Occipital lobe (tissue), 2 donors: ENCODE measurements around the gene PSMB1. TPM values are rescaled to one million over a fixed set of nuclear protein-coding genes. Genes with fewer than 3 reads are reported as not detected.
"Not testable (repeated sequence)": the region's sequence is repeated elsewhere in the genome, so short reads cannot be mapped to it uniquely, and the experiment has no call there.

Source experiments
- DNase-seq: peaks from one replicate; lab custom pipeline; 2025; lab: John Stamatoyannopoulos, UW
- total RNA-seq: library from RNA; depleted of rRNA; stranded (reverse); fragments of >200 nt; gene quantifications from one replicate; pipeline ENCODE4 v1.2.3, GENCODE V29; 2014

Gene PSMB1
- total RNA-seq, 1 donor from 2014 or later: 203 TPM

DNA sequence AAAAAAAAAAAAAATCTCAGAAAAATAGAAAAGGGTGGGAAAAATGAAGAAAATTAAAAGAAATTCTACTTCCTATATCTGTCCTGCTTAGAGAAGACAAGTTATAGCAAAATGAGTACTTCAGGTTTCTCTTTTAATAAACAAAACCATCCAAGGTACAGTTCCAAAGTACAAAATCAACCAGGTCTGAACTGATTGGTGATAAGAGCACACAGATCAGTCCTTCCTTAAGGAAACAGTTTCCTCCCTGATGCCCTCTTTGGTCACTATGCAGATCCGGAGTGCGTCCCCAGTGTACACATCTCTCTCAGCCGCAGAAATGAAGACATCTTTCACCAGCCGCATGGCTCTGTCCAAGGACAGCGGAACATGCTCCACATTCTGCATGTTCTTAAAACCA is 18.1 kb downstream of the PSMB1 start:
- no peak for DNase-seq

DNA sequence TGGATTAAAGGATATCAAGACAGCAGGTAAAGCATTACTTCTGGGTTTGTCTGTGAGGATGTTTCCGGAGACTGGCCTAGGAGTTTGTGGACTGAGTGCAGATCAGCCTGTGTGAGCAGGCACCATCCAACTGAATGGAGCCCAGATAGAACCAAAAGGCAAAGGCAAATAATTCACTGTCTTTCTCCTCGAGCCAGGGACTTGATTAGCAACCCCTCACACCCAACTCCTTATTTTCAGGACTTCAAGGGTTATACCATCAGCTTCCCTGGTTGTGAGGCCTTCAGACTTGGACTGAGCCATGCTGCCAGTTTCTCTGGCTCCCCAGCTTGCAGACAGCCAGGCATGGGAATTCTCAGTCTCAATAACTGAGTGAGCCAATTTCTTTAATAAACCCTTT is 19.3 kb downstream of the PSMB1 start:
- DNase-seq: no peak

DNA sequence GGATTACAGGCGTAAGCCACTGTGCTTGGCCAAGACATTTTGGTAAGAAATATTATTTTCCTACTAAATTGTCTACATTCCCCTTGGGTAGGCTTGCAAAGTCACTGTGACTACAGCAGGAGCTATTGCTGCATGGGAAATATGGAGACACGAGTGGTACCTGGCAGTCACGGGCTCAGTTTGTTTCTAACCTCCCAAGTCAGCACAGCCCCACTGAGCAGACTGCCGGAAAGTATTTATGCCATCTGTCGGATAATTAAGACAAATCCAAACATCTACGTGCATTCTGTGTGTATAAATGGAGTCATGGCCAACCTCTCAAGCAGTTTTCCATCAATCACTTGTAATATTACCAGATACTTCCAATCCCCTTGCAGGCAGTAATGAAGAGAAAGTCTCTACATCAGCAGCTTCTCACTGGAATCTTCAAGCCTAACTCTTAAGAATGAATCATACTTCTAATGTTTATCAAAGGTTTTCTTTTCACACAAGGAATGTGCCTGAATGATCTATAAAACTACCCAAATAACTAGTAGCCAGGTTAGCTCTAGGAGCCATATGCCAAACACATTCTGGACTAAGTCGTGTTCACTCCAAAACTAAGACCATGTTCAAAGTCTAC is 20.1 kb downstream of the PSMB1 start:
- DNase-seq: no peak

DNA sequence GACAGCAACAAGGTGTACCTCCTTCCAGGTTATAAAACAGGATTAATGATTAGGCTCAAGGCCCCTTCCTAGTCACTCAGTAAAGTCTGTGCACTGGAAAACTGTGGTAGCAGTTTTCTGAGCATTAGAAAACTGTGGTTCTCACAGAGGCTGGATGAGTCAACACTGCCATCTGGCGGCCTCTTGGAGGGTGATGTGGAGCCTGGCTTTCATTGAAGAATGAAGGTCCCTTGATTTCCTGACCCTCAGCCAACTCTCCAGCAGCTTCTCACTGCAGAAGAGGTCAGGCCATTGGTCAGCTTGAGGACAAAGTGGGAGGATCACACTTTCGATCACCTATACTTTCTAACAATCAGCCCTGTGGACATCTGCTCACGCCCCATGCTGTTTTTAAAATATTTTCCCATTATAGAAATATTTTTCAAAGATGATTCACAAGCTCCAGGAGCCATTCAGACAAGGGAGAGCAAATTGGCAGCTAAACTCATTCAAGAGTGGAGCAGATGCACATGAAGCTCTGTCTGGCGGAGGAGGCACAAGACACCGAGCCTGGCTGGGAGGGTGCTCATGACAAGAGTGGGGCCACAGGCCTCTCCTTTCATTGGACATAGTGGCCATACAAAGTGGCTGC is 23.2 kb downstream of the PSMB1 start:
- DNase-seq: peak; percentile 55

DNA sequence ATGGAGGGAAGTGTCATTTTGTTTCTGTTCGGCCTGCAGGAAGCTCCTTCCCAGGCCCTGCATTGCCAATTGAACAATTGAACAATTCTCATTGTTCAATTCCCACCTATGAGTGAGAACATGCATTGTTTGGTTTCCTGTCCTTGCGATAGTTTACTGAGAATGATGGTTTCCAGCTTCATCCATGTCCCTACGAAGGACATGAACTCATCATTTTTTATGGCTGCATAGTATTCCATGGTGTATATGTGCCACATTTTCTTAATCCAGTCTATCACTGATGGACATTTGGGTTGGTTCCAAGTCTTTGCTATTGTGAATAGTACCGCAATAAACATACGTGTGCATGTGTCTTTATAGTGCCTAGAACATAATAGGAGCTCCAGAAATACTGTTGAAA is 25.1 kb downstream of the PSMB1 start:
- not testable (repeated sequence) for DNase-seq

DNA sequence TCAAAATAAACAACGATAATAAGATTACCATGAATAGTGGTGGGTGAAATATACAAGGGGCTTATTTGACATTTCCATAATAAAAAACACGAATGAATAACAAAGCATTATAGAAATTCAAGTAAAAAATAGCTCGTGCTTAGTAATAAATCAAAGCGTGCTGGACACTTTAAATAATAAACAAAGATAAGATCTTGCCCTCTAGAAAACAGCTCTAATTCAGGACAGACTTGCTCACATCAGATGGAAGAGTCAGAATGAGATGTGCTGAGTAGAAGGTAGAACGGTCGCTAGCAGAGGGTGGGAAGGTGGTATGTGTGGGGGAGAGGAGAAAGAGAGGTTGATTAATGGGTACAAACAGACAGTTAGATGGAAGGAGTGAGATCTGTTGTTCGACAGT is 27.3 kb downstream of the PSMB1 start:
- DNase-seq: no peak

DNA sequence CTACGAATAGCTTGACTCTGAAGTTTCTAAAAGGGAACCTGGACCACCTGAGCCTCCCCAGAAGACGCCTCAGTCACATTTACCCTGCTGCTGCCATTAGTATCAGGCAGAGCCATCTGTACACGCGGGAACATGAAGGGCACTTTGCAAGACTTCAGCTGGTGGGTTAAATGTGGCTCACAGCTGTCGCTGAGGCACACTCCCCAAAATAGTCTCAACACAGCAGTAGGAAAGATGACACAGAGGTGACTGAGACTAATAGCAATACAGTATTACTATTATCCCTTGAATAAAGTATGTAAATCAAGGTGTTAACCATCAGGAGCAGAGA is 29.0 kb downstream of the PSMB1 start:
- DNase-seq: no peak

DNA sequence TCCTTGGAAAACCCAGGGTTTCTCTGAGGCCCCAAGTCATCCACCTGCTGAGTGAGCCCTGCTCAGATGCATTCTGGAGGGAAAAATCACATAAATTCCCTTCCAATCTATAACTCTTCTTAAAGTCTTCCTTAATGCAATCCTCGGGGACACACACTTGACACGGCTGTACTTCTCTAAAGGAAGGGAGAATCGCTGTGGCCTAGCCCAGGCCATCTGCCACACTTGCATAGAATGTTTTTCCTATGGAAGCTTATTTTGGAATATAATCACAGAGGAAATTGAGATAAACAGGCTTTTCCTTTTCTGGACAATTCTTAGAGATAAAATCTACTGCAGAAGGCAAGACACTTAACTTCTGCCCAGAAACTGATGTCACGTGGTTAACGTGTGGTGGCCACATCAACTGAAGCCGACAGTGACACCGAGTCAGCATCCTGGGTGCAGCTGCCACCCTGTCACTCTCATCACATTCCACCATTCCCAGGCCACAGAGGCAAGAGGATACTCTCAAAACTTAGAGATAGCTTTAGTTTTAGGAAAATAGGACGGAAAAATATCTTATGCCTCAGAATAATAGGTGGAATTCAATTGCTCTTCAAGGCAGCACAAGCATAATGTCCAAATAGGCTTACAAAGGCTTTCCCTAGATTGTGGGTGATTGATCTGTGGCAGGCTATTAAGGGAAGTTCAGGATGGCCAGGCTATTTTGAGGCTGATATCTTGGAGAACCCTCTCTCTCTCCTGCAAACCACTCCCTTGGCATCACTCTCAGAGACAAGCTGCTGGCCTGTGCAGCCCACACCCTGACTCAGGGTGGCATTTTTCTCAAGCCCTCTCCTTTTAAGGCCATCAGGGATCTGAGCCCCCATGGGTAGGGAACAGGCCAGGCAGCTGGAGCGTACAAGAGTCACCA is 29.6 kb downstream of the PSMB1 start:
- DNase-seq: no peak

DNA sequence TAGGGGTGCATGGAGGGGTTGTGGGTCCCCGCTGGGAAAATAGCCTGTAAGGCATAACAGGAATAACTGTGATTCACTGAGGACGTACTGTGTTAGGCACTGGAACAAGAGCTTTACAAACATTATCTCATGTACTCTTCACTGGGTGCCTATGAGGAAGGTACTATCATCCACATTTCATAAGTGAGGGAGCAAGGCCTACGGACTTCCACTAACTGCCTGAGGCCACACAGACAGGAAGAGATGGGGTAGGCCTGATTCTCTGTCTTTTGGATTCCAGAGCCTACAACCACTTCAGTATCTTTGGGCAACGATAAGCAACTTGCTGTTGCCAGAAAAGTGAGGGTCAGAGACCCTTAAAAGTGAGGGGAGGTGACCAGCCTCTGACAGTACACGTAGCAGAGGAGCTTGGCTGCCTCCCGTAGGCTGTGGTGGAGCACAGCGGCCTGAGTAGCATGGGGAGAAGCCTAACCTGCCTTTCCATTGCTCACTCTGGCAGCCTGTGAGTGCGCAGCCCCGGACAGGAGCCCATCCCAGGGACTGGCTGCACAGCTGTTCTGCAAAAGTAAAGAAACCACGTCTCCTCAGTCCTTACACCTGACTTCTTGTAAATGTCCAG is 30.4 kb downstream of the PSMB1 start:
- DNase-seq: no peak

DNA sequence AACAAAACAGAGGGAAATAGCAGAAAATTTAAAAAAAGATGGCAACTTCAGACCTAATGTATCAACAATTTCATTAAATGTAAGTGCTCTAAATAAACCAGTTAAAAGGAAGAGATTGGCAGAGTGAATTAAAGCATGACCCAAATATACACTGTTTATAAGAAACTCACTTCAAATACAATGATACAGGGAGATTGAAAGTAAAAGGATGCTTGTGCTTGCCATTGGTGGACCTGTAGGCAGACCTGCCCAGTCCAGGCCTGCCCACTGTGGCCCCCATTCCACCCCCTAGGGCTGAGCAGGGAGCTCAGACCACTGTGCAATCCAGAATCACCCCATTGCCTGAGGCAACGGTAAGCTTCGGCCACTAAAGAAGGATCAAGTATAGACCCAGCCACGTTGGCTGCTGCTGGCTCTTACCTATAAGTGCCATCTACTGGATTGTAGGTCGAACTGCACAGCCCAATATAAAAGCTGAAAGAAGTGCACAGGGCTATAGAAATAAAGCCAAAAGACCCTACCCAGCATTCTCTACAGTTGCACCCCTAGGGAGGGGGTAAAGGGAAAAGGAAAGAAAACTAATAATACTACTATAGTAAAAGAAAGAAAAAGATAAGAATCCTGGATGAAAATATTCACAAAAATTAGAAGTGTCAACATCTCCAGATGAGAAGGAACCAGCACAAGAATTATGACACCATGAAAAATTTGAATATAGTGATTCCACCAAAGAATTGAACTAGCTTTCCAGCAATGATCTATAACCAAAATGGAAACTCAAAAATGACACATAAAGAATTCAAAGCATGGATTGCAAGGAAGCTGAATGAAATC is 36.1 kb downstream of the PSMB1 start:
- peak; percentile 3 for DNase-seq

DNA sequence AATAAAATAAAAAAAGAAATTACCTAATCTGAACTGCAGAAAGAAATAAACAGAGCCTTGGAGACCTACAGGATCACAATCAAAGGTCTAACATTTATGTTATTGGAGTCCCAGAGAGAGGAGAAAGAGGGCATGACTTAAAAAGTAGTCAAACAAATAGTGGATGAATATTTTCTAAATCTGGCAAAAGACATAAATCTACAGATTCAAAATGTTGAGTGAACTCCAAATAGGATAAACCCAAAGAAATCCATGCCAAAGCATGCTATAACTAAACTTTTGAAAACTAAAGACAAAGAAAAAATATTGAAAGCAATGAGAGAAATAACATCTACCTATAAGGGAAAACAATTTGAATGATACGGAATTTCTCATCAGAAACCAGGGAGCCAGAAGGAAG is 38.2 kb downstream of the PSMB1 start:
- DNase-seq: no peak

DNA sequence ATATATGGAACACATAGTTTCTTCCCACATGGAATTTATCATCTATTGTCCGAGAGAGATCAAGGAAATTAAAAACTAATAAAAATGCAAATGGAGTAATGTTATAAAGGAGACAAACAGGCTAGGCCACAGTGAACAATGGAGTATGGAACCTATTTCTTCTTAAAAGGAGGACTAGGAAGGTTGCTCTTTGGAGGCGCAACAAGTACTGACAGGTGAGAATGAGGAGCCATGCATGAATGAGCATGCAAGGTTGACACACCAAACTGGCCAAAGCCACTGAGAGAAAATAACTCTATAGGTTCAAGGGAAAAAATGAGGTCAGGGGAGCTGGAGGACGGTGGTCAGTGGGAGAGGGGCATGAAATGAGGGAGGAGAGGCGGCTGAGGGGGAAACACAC is 40.9 kb downstream of the PSMB1 start:
- DNase-seq: no peak

DNA sequence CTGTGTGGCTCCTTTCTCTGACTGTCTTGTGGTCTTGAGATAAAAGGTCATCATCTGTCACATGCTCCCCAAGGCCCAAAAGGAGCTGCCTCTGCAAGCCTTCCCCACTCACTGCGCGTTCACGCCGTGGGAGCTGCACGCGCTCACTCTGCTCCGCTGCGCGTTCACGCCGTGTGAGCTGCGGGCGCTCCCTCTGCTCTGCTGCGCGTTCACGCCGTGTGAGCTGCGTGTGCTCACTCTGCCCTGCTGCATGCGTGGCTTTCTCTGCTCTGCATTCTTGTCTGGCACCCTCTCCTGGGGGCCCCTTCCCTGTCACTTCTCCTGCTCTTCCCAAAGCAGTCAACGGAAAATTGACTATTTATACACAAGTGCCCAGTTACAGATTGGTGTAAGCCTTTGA is 42.5 kb downstream of the PSMB1 start:
- DNase-seq: no peak

DNA sequence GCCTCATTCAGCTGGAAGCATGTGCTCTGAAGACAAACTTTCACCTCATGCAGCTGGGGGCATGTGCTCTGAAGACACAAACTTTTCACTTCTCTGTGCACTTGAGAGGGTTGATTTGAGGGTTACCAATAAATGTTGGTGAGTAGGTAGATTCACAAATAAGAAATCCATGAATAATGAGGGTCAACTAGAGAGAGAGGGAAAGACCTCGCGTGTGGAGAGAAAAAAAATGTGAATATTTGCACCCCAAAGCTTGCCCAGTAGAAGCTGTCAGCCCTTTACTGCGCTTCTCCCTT is 43.4 kb downstream of the PSMB1 start:
- DNase-seq: no peak

DNA sequence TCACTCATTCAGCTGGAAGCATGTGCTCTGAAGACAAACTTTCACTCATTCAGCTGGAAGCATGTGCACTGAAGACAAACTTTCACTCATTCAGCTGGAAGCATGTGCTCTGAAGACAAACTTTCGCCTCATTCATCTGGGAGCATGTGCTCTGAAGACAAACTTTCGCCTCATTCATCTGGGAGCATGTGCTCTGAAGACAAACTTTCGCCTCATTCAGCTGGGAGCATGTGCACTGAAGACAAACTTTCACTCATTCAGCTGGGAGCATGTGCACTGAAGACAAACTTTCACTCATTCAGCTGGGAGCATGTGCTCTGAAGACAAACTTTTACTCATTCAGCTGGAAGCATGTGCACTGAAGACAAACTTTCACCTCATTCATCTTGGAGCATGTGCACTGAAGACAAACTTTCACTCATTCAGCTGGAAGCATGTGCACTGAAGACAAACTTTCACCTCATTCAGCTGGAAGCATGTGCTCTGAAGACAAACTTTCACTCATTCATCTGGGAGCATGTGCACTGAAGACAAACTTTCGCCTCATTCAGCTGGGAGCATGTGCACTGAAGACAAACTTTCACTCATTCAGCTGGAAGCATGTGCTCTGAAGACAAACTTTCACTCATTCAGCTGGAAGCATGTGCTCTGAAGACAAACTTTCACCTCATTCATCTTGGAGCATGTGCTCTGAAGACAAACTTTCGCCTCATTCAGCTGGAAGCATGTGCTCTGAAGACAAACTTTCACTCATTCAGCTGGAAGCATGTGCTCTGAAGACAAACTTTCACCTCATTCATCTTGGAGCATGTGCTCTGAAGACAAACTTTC is 44.0 kb downstream of the PSMB1 start:
- not testable (repeated sequence) for DNase-seq

DNA sequence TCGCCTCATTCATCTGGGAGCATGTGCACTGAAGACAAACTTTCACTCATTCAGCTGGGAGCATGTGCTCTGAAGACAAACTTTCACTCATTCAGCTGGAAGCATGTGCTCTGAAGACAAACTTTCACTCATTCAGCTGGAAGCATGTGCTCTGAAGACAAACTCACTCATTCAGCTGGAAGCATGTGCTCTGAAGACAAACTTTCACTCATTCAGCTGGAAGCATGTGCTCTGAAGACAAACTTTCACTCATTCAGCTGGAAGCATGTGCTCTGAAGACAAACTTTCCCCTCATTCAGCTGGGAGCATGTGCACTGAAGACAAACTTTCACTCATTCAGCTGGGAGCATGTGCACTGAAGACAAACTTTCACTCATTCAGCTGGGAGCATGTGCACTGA is 44.8 kb downstream of the PSMB1 start:
- not testable (repeated sequence) for DNase-seq

DNA sequence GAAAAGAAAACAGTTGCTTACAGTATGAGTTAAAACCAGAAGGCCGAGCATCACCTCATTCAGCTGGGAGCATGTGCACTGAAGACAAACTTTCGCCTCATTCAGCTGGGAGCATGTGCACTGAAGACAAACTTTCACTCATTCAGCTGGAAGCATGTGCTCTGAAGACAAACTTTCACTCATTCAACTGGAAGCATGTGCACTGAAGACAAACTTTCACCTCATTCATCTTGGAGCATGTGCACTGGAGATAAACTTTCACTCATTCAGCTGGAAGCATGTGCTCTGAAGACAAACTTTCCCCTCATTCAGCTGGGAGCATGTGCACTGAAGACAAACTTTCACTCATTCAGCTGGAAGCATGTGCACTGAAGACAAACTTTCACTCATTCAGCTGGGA is 45.4 kb downstream of the PSMB1 start:
- DNase-seq: not testable (repeated sequence)

DNA sequence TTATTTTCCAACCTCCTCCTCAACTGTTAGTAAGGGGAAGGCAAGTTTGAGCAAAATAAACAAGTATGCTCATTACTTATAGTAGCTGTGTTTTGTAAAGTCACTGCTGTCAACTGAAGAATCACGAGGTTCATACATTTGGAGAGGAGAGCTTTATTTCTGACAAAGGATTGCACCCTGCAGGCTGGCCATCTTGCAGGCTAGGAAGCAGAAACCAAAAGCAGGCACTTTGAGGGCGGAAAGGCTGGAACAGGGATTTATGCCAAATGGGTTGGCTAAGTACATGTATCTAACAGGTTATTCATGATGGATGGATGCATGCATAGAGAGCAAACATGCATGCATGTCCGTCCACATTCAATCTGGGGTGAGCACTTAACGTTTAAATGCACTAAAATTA is 46.7 kb downstream of the PSMB1 start:
- no peak for DNase-seq

DNA sequence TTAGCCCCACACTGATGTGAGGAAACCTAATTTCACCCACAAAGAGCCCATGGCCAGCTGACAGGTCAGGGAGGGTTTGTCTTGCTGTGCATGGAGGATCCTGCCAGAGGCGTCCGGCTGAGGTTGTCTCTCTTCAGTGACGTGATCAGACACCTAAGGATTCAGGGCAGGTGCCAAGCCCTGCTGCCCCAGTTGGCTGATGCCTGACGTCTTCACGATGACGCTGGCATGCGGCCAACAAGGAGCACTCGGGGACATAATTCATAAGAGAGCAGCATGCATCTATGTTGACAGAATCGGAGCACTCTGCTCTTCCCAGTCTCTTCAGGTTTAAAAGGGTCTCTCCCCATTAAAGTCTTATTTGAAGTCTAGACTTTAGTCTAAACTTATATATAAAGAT is 47.8 kb downstream of the PSMB1 start:
- DNase-seq: no peak

DNA sequence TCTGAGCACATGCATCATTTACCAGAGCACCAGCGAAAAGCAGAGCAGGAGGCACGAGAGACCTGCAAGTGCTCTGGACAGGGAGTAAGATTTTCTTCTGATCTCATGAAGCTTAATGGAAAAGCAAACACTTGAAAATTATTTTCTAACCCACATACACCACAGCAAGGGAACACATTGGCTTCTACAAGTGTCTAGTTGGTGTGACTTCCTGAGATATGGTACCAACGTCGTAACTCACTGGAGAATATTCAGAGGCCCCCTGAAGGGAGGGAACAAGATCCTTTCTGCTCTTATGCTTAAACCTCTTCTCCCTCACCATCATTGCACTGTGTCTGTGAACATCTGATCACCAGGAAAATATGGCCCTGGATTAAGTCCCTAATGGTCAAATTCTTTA is 48.6 kb downstream of the PSMB1 start:
- no peak for DNase-seq

DNA sequence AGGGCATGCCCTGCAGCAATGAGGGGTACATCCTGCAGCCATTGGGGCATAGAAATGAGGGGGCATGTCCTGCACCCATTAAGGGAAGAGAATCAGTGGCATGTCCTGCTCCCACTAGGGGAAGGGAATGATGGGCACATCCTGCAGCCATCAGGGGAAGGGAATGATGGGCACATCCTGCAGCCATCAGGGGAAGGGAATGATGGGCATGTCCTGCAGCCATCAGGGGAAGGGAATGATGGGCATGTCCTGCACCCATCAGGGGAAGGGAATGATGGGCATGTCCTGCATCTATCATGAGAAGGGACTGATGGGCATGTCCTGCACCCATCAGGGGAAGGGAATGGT is 49.7 kb downstream of the PSMB1 start:
- DNase-seq: no peak
